HG03565 (cell line): ENCODE data around the gene SPTBN1.
A peak's percentile ranks its signal among the peaks of the same experiment; 100 is the strongest.

ENCODE experiments used
- ATAC-seq: cut with Tn5 transposase; IDR thresholded peaks from one replicate; pipeline ENCODE4 v1.9.1; 2021; ENCODE audit warnings: mild to moderate bottlenecking, moderate library complexity; ENCODE audit not compliant: unreplicated experiment

SPTBN1 gene

GRCh38 chr2:54666634-54667265, 210.6 kb downstream of the SPTBN1 start:
- no peak for ATAC-seq

- ATAC-seq, result no peak
These were observed 211.1 kb downstream of the SPTBN1 start for GRCh38 chr2:54667266-54667639.

- ATAC-seq, result no peak
These were observed 211.9 kb downstream of the SPTBN1 start for GRCh38 chr2:54667726-54668650.

GRCh38 chr2:54668711-54669110, 212.6 kb downstream of the SPTBN1 start:
- ATAC-seq, result no peak

GRCh38 chr2:54669677-54670484, 213.8 kb downstream of the SPTBN1 start:
- no peak for ATAC-seq

GRCh38 chr2:54670485-54671009, 214.4 kb downstream of the SPTBN1 start:
- no peak for ATAC-seq

- ATAC-seq, result no peak
These were observed 214.9 kb downstream of the SPTBN1 start for GRCh38 chr2:54671010-54671409.

GRCh38 chr2:54671875-54672589, 215.9 kb downstream of the SPTBN1 start:
- no peak for ATAC-seq

- peak; percentile 47 for ATAC-seq
These were observed 216.7 kb downstream of the SPTBN1 start for GRCh38 chr2:54672590-54673456.

GRCh38 chr2:54673501-54673998, 217.4 kb downstream of the SPTBN1 start:
- peak; percentile 35 for ATAC-seq

- no peak for ATAC-seq
These were observed 219.2 kb downstream of the SPTBN1 start for GRCh38 chr2:54675281-54675680.

GRCh38 chr2:54675738-54676137, 219.6 kb downstream of the SPTBN1 start:
- ATAC-seq, result no peak

- ATAC-seq, result no peak
These were observed 220.5 kb downstream of the SPTBN1 start for GRCh38 chr2:54676656-54677055.

- ATAC-seq, result no peak
These were observed 221.5 kb downstream of the SPTBN1 start for GRCh38 chr2:54677476-54678265.

- no peak for ATAC-seq
These were observed 222.6 kb downstream of the SPTBN1 start for GRCh38 chr2:54678719-54679118.

GRCh38 chr2:54680397-54681041, 224.4 kb downstream of the SPTBN1 start:
- peak; percentile 76 for ATAC-seq

GRCh38 chr2:54681416-54681815, 225.3 kb downstream of the SPTBN1 start:
- no peak for ATAC-seq

GRCh38 chr2:54683596-54683995, 227.5 kb downstream of the SPTBN1 start:
- no peak for ATAC-seq
